Measurements from ENCODE around the gene ARHGAP27. TPM values are rescaled to one million over a fixed set of nuclear protein-coding genes. Genes with fewer than 3 reads are reported as not detected.

ARHGAP27 gene
- total RNA-seq, 1 donor from 2014 or later = 26.8 TPM

DNA sequence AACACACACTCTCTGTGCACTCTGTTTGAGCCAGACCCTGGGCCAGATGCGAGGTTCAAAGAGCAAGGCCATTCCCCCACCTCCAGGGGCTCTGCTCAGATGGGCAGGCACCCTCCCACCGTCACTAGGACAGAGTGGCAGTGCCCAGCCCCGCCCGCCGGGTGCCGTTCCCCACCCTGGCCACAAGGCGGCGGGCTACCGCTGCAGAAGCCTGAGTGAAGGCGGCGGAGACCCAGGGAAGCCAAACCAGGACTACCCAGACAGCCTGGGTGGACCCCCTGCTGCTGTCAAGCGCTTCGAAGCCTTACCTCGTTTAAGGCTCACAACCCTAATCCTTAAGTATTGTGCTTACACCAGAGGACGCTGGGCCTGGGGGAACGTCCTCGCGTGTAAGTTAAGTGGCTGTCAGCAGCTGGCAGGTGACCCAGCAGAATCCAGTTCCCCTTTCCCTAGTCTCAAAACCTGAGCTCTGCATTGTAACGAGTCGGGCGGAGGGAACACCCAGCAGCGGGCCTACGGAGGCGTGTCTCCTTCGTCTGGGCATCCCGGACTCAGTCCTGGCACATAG, 4.5 kb downstream of the ARHGAP27 start:
- H3K9me3 Mint-ChIP-seq = no peaks in the 10 kb centered on the region
- peaks cover 8% of the 10 kb centered on the region for H3K4me1 Mint-ChIP-seq (ENCODE audit: unreplicated experiment)
- H3K27me3 Mint-ChIP-seq = peaks cover 53% of the 10 kb centered on the region
- H3K4me3 Mint-ChIP-seq = peak overlapping the region; percentile 84
- no peaks in the 10 kb centered on the region for H3K36me3 Mint-ChIP-seq
- peak; percentile 86 for DNase-seq (ENCODE audit: extremely low spot score, unreplicated experiment)
- H3K27ac Mint-ChIP-seq = peak overlapping the region; percentile 87
- TF ChIP-seq CTCF (conservative IDR thresholded peaks at IDR 0.05) = peak; percentile 98

- Mint-ChIP-seq H3K27ac (peak overlapping the region; percentile 63), H3K9me3 (no peaks in the 10 kb centered on the region), H3K4me1 (ENCODE audit: unreplicated experiment) (peaks cover 8% of the 10 kb centered on the region), H3K36me3 (no peaks in the 10 kb centered on the region), H3K27me3 (peaks cover 55% of the 10 kb centered on the region), H3K4me3 (no peak overlapping the region)
- DNase-seq (ENCODE audit: extremely low spot score, unreplicated experiment) = no peak
- TF ChIP-seq CTCF (conservative IDR thresholded peaks at IDR 0.05) = no peak
Observed at GRCh38 chr17:45427181-45427835, 5.4 kb downstream of the ARHGAP27 start.

DNA sequence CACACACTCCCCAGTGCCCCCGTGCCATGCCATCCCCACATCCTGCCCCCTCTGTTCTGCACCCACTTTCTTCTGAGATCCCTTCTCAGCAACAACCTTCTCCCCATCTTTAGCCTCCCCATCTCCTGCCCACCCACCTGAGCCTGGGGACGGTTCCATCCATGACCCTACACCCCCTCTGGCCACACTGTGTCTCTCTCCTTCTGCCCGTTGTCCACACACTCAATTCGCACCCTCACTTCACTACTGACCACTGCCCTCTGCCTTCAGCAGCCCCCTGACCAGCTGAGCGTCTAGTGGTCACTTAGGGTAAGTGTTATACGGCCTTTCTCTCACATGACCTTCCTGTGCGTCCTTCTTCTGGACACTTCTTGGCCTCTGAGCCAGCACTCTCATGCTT, 6.1 kb downstream of the ARHGAP27 start:
- Mint-ChIP-seq H3K27me3 (peaks cover 59% of the 10 kb centered on the region), H3K36me3 (no peaks in the 10 kb centered on the region), H3K27ac (peak overlapping the region; percentile 63), H3K4me1 (ENCODE audit: unreplicated experiment) (peaks cover 8% of the 10 kb centered on the region), H3K9me3 (no peaks in the 10 kb centered on the region), H3K4me3 (no peak overlapping the region)
- no peak for DNase-seq (ENCODE audit: extremely low spot score, unreplicated experiment)
- no peak for TF ChIP-seq CTCF (conservative IDR thresholded peaks at IDR 0.05)

- Mint-ChIP-seq H3K36me3 (no peaks in the 10 kb centered on the region), H3K4me3 (peak overlapping the region; percentile 77), H3K9me3 (no peaks in the 10 kb centered on the region), H3K4me1 (ENCODE audit: unreplicated experiment) (peaks cover 7% of the 10 kb centered on the region), H3K27me3 (peaks cover 58% of the 10 kb centered on the region), H3K27ac (peak overlapping the region; percentile 77)
- DNase-seq (ENCODE audit: extremely low spot score, unreplicated experiment) = no peak
- TF ChIP-seq CTCF (conservative IDR thresholded peaks at IDR 0.05) = no peak
Observed at GRCh38 chr17:45425984-45426413, 6.7 kb downstream of the ARHGAP27 start.

GRCh38 chr17:45425125-45425983, 7.3 kb downstream of the ARHGAP27 start:
- H3K9me3 Mint-ChIP-seq = no peaks in the 10 kb centered on the region
- peak; percentile 65 for TF ChIP-seq CTCF (conservative IDR thresholded peaks at IDR 0.05)
- peaks cover under 1% of the 10 kb centered on the region for H3K4me1 Mint-ChIP-seq (ENCODE audit: unreplicated experiment)
- peaks cover 51% of the 10 kb centered on the region for H3K27me3 Mint-ChIP-seq
- H3K27ac Mint-ChIP-seq = peak overlapping the region; percentile 77
- H3K36me3 Mint-ChIP-seq = no peaks in the 10 kb centered on the region
- DNase-seq (ENCODE audit: extremely low spot score, unreplicated experiment) = no peak
- peak overlapping the region; percentile 77 for H3K4me3 Mint-ChIP-seq

All from type B pancreatic cell (in vitro differentiated cells).